ENCODE data around the gene ORC2.

DNA sequence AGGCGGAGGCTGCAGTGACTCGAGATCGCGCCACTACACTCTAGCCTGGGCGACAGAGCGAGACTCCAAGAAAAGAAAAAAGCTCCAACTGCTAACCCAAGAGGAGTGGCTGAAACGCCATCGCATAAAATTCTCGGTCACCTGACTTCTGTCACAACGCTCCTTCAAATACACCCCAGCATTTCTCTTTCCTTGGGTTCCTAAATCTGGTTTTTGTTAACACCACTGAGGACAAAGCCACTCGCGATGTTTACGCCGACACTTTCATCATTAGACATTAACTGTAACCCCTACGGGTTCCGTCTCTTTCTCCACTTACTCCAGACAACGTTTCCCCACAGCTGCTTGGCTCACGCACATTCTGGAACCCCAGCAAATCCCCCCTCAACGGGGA is 99.7 kb downstream of the ORC2 start:
- TF ChIP-seq, protein P1, sequence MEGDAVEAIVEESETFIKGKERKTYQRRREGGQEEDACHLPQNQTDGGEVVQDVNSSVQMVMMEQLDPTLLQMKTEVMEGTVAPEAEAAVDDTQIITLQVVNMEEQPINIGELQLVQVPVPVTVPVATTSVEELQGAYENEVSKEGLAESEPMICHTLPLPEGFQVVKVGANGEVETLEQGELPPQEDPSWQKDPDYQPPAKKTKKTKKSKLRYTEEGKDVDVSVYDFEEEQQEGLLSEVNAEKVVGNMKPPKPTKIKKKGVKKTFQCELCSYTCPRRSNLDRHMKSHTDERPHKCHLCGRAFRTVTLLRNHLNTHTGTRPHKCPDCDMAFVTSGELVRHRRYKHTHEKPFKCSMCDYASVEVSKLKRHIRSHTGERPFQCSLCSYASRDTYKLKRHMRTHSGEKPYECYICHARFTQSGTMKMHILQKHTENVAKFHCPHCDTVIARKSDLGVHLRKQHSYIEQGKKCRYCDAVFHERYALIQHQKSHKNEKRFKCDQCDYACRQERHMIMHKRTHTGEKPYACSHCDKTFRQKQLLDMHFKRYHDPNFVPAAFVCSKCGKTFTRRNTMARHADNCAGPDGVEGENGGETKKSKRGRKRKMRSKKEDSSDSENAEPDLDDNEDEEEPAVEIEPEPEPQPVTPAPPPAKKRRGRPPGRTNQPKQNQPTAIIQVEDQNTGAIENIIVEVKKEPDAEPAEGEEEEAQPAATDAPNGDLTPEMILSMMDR (conservative IDR thresholded peaks at IDR 0.05 in 1 of 2, IDR thresholded peaks at IDR 0.05 in 1 of 2; ENCODE audit: extremely low read depth in 1 of 2, insufficient read depth in 1 of 2, low read depth in 1 of 2, low read length in 2 of 2): no peak
- no peak for TF ChIP-seq EZH2 (IDR thresholded peaks at IDR 0.05; ENCODE audit: borderline replicate concordance, low read length)

All from mammary epithelial cell (primary cell).